Measurements from ENCODE around the gene KCNQ1. TPM values are rescaled to one million over a fixed set of nuclear protein-coding genes. Genes with fewer than 3 reads are reported as not detected.

KCNQ1 gene
- total RNA-seq, 1 experiment from 2014 or later, result 10.7 TPM

DNA sequence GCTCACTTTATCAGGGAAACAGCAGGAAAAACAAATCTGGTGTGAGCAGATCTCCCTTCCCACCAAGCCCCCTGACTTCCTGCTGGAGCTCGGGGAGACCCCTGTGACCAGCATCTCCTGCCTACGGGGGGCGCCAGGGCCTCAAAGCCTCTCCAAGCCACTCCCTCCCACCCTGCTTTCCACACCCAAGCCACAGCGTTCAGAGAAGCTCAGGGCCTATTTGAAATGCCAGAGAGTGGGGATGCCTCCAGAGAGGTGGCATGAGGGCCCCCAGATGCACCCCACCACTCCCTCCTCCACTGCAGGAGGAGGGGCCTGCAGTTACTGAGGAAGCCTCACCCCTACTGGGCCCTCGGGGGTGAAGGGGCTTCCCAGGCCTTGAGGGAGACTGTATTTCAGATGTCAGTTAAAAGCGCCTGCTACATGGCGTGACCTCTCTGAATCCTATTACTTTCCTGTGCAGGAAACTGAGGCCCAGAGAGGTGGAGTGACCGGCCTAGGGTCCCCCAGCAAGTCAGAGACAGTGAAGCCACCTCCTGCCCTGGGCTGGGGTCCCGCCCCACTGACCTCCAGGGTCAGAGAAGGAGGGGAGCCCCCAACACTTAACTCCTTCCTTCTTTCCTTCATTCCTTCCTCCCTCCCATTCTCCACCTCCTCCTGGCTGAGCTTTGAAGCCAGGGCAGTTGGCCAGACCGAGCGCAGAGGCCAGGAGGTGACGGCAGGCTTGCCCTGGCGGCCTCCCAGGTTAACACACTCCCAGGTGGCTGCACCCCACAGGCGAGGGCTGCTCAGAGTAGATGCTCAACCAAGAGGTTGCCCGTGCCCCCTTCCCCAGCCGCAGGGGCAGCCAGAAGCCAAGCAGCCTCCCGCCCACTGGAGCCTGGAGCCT lies 446.8 kb downstream of the KCNQ1 start:
- ChIA-PET POLR2A (interaction anchor here (0.9 to 5.0 kb wide), 6 partner anchors 10 to 358 kb away, joined by 3 to 50 read pairs (median 6); partner anchors contain the start of genes KCNQ1OT1 and PHLDA2), RAD21 (ENCODE audit: low non-redundant PET in 1 of 2, low total read pairs in 2 of 2, uncharacterized antibody in 2 of 2, unreplicated experiment in 2 of 2) (interaction anchor here (0.6 to 6.4 kb wide), 8 partner anchors 38 to 470 kb away, joined by 3 to 85 read pairs (median 4); partner anchors contain the start of gene PHLDA2 (in 2 of the 2)), CTCF (interaction anchor here (0.6 to 13.7 kb wide), 17 partner anchors 11 to 491 kb away, joined by 3 to 337 read pairs (median 5); partner anchors contain the start of genes PHLDA2 and TSSC4)
- Histone ChIP-seq H4K20me1 (ENCODE audit: insufficient read depth) (no peaks in the 10 kb centered on the region), H2AFZ (ENCODE audit: low read depth, low read length, poor library complexity, severe bottlenecking) (no peak overlapping the region), H3K9ac (ENCODE audit: low read length) (peak overlapping the region; percentile 72), H3K27me3 (ENCODE audit: insufficient read depth, low read length) (no peaks in the 10 kb centered on the region), H3K79me2 (ENCODE audit: insufficient read depth, low read length) (no peaks in the 10 kb centered on the region), H3K4me1 (ENCODE audit: control insufficient read depth in 1 of 2, insufficient read depth in 2 of 2, low read length in 2 of 2) (peaks cover 31 to 56% of the 10 kb centered on the region in 2 experiments), H3K9me3 (ENCODE audit: control insufficient read depth in 1 of 2, insufficient read depth in 1 of 2, low read depth in 1 of 2, low read length in 2 of 2) (no peaks in the 10 kb centered on the region), H3K4me3 (replicated peaks in 1 of 2; ENCODE audit: low read depth in 1 of 2, low read length in 2 of 2) (peak overlapping the region; percentile 50 to 72), H3K4me2 (ENCODE audit: low read length) (peak overlapping the region; percentile 99), H3K9me2 (ENCODE audit: insufficient read depth) (no peaks in the 10 kb centered on the region), H3K36me3 (ENCODE audit: control insufficient read depth in 1 of 2, insufficient read depth in 2 of 2, low read length in 2 of 2) (no peaks in the 10 kb centered on the region), H3K27ac (ENCODE audit: low read depth, low read length) (peak overlapping the region; percentile 75)
- no TSS peak for BruUV-seq (replicated peaks)
- intact Hi-C loops (cut with micrococcal nuclease), result loop anchor here (1.0 to 2.0 kb wide), 2 partner anchors 39 to 359 kb away; no protein-coding TSS in a partner anchor
- ATAC-seq (peak; percentile 22), DNase-seq (ENCODE audit: low read depth, low spot score) (no peak)
- no peak for TF ChIP-seq ZNF274 (IDR thresholded peaks at IDR 0.05; ENCODE audit: low read depth, low read length)
- no peak for TF ChIP-seq CBX3 (IDR thresholded peaks at IDR 0.05; ENCODE audit: low read depth)
- TF ChIP-seq, protein P1, sequence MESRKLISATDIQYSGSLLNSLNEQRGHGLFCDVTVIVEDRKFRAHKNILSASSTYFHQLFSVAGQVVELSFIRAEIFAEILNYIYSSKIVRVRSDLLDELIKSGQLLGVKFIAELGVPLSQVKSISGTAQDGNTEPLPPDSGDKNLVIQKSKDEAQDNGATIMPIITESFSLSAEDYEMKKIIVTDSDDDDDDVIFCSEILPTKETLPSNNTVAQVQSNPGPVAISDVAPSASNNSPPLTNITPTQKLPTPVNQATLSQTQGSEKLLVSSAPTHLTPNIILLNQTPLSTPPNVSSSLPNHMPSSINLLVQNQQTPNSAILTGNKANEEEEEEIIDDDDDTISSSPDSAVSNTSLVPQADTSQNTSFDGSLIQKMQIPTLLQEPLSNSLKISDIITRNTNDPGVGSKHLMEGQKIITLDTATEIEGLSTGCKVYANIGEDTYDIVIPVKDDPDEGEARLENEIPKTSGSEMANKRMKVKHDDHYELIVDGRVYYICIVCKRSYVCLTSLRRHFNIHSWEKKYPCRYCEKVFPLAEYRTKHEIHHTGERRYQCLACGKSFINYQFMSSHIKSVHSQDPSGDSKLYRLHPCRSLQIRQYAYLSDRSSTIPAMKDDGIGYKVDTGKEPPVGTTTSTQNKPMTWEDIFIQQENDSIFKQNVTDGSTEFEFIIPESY (IDR thresholded peaks at IDR 0.05; ENCODE audit: extremely low read depth, insufficient replicate concordance, low read length), result no peak
- no peak for TF ChIP-seq EZH2 (IDR thresholded peaks at IDR 0.05)
- peak; percentile 25 for TF ChIP-seq YY1 (IDR thresholded peaks at IDR 0.05; ENCODE audit: extremely low read depth, insufficient replicate concordance, low read depth, low read length)
- no peak for TF ChIP-seq EGR1 (IDR thresholded peaks at IDR 0.05; ENCODE audit: low read depth)
- TF ChIP-seq POLR2A (IDR thresholded peaks at IDR 0.05; ENCODE audit: borderline replicate concordance, extremely low read depth, insufficient read depth, insufficient read length), result no peak
- no peak for TF ChIP-seq ELF1 (IDR thresholded peaks at IDR 0.05; ENCODE audit: borderline replicate concordance, low read depth)
- TF ChIP-seq, protein P2, sequence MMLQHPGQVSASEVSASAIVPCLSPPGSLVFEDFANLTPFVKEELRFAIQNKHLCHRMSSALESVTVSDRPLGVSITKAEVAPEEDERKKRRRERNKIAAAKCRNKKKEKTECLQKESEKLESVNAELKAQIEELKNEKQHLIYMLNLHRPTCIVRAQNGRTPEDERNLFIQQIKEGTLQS (IDR thresholded peaks at IDR 0.05), result no peak
- TF ChIP-seq TCF7L2 (IDR thresholded peaks at IDR 0.05; ENCODE audit: borderline replicate concordance, extremely low read depth, insufficient read depth, insufficient read length), result no peak
- 0 out of 2 replicates have a peak, but pooled peaks have one; percentile 35 for TF ChIP-seq POLR2AphosphoS5 (IDR thresholded peaks at IDR 0.05; ENCODE audit: low read depth, low read length)
- no peak for TF ChIP-seq RAD21 (IDR thresholded peaks at IDR 0.05; ENCODE audit: low read depth)
- no peak for TF ChIP-seq EZH2phosphoT487 (IDR thresholded peaks at IDR 0.05; ENCODE audit: borderline replicate concordance)
- TF ChIP-seq, protein P3, sequence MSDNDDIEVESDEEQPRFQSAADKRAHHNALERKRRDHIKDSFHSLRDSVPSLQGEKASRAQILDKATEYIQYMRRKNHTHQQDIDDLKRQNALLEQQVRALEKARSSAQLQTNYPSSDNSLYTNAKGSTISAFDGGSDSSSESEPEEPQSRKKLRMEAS (IDR thresholded peaks at IDR 0.05), result no peak
- TF ChIP-seq, protein P4, sequence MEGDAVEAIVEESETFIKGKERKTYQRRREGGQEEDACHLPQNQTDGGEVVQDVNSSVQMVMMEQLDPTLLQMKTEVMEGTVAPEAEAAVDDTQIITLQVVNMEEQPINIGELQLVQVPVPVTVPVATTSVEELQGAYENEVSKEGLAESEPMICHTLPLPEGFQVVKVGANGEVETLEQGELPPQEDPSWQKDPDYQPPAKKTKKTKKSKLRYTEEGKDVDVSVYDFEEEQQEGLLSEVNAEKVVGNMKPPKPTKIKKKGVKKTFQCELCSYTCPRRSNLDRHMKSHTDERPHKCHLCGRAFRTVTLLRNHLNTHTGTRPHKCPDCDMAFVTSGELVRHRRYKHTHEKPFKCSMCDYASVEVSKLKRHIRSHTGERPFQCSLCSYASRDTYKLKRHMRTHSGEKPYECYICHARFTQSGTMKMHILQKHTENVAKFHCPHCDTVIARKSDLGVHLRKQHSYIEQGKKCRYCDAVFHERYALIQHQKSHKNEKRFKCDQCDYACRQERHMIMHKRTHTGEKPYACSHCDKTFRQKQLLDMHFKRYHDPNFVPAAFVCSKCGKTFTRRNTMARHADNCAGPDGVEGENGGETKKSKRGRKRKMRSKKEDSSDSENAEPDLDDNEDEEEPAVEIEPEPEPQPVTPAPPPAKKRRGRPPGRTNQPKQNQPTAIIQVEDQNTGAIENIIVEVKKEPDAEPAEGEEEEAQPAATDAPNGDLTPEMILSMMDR (IDR thresholded peaks at IDR 0.05 in 2 of 3, conservative IDR thresholded peaks at IDR 0.05 in 1 of 3; ENCODE audit: borderline replicate concordance in 1 of 3, insufficient read depth in 1 of 3, low read depth in 2 of 3, low read length in 2 of 3), result peak in 2 of 3 experiments; percentile 27 to 48; a peak in 3 of 6 replicates
- TF ChIP-seq CEBPB (IDR thresholded peaks at IDR 0.05; ENCODE audit: low read depth), result no peak
- no peak for TF ChIP-seq SP1 (IDR thresholded peaks at IDR 0.05; ENCODE audit: low read depth)
- no peak for TF ChIP-seq SRF (IDR thresholded peaks at IDR 0.05; ENCODE audit: low read depth)
